Kidney (tissue), 14 donors: ENCODE data around the gene GRK1. TPM values are rescaled to one million over a fixed set of nuclear protein-coding genes. Genes with fewer than 3 reads are reported as not detected.
A peak's percentile ranks its signal among the peaks of the same experiment; 100 is the strongest.

Experiments used
- DNase-seq, 5 donors: peaks; one replicate each; pipeline ENCODE4 v3.0.0-alpha.2; 2013 to 2020
- FAIRE-seq: peaks from 2 replicates; lab custom pipeline; 2012; peaks lifted over from hg19 to GRCh38; lab: Jason Lieb, UNC
- H3K27ac ChIP-seq, 2 donors: one replicate each; pipeline ENCODE4 v1.7.0; 2013; ENCODE audit warnings: low read depth in 2 of 2, low read length in 2 of 2, inconsistent platforms in 1 of 2
- H3K27me3 ChIP-seq: one replicate; pipeline ENCODE4 v1.7.1; 2013; ENCODE audit warnings: low read length, inconsistent platforms; ENCODE audit not compliant: control insufficient read depth, insufficient read depth
- H3K36me3 ChIP-seq, 3 donors: one replicate each; pipeline versions ENCODE4 v1.7.0 to v1.7.1; 2013; ENCODE audit warnings: low read length in 3 of 3, control low read depth in 1 of 3, inconsistent platforms in 1 of 3; ENCODE audit not compliant: insufficient read depth in 3 of 3, control insufficient read depth in 2 of 3
- H3K4me1 ChIP-seq, 3 donors: one replicate each; pipeline versions ENCODE4 v1.7.0 to v1.7.1; 2013; ENCODE audit warnings: low read length in 3 of 3, inconsistent platforms in 1 of 3, low read depth in 1 of 3; ENCODE audit not compliant: control insufficient read depth in 2 of 3, insufficient read depth in 2 of 3
- H3K4me3 ChIP-seq, 3 donors: one replicate each; pipeline versions ENCODE4 v1.7.0 to v1.8.1; 2013; ENCODE audit warnings: low read length in 3 of 3, control low read depth in 1 of 3, inconsistent platforms in 1 of 3
- H3K9ac ChIP-seq, 3 donors: one replicate each; pipeline versions ENCODE4 v1.7.0 to v1.7.1; 2013; ENCODE audit warnings: low read length in 3 of 3, control low read depth in 1 of 3, inconsistent platforms in 1 of 3
- H3K9me3 ChIP-seq, 3 donors: one replicate each; pipeline versions ENCODE4 v1.7.0 to v1.7.1; 2013; ENCODE audit warnings: low read length in 3 of 3, control low read depth in 1 of 3, inconsistent platforms in 1 of 3; ENCODE audit not compliant: control insufficient read depth in 2 of 3, insufficient read depth in 1 of 3
- CTCF ChIP-seq: IDR thresholded peaks from 3 replicates; pipeline ENCODE4 v1.5.1; 2012; ENCODE audit warnings: mild to moderate bottlenecking, moderate library complexity, borderline replicate concordance; ENCODE audit not compliant: insufficient read depth; ENCODE audit errors: extremely low read depth
- intact Hi-C: fragments of 100-400 bp; cut with DNase I; formaldehyde crosslinking; loops from one replicate; pipeline ENCODE4 v1.11.1; 2022
- polyA plus RNA-seq: library from polyadenylated mRNA; stranded (reverse); fragments of 350-450 nt; fragmentation: Illumina TruSeq; extraction: RNeasy Lipid Tissue Mini Kit (QIAGEN cat#74804); gene quantifications from one replicate; pipeline ENCODE4 v1.2.3, GENCODE V29; 2014; ENCODE audit warnings: low read depth, low replicate concordance; ENCODE audit not compliant: insufficient read depth
- total RNA-seq: library from RNA; stranded (reverse); fragmentation: NEBNext Ultra II Directional; extraction: Animal tissue kit (Norgen Biotek cat#: 25700); gene quantifications from one replicate; pipeline ENCODE4 v1.2.1, GENCODE V29; 2021
- donor health status: control.
- donor health status: control.
- donor health status: control.
- donor health status: control.
- donor health status: control.
- donor health status: DM: yes; HTN: yes; CAD: no.
- donor health status: Normal renal cell carcinoma (clear cell type).

GRK1 gene
- total and polyA plus RNA-seq, 2 donors from 2014 or later = not detected

GRCh38 chr13:113669231-113669754 lies 2.3 kb downstream of the GRK1 start:
- Histone ChIP-seq H3K27me3 (no peaks in the 10 kb centered on the region), H3K36me3 (no peaks in the 10 kb centered on the region), H3K4me1 (peaks cover 0 to 2% (median 0%) of the 10 kb centered on the region in 3 donors), H3K9me3 (peaks cover 0 to 3% (median 0%) of the 10 kb centered on the region in 3 donors), H3K4me3 (no peak overlapping the region), H3K9ac (no peak overlapping the region), H3K27ac (no peak overlapping the region)
- peak in 2 of 5 donors; percentile 34 to 66 for DNase-seq
- intact Hi-C loops = no loop called here
- FAIRE-seq = no peak
- TF ChIP-seq CTCF = no peak

GRCh38 chr13:113669755-113670341 lies 2.8 kb downstream of the GRK1 start:
- no peak overlapping the region for H3K9ac ChIP-seq
- FAIRE-seq (no peak), DNase-seq (peak in 2 of 5 donors; percentile 47 to 73)
- H3K4me3 ChIP-seq = no peak overlapping the region
- no peaks in the 10 kb centered on the region for H3K27me3 ChIP-seq
- H3K4me1 ChIP-seq = no peaks in the 10 kb centered on the region
- H3K27ac ChIP-seq = no peak overlapping the region
- H3K9me3 ChIP-seq = peaks cover 0 to 3% (median 0%) of the 10 kb centered on the region in 3 donors
- TF ChIP-seq CTCF = no peak
- intact Hi-C loops = no loop called here
- no peaks in the 10 kb centered on the region for H3K36me3 ChIP-seq

- no peaks in the 10 kb centered on the region for H3K4me1 ChIP-seq
- H3K9me3 ChIP-seq = peaks cover 0 to 3% (median 0%) of the 10 kb centered on the region in 3 donors
- H3K4me3 ChIP-seq = no peak overlapping the region
- H3K27me3 ChIP-seq = no peaks in the 10 kb centered on the region
- H3K27ac ChIP-seq = no peak overlapping the region
- intact Hi-C loops = no loop called here
- TF ChIP-seq CTCF = no peak
- FAIRE-seq = no peak
- peak in 2 of 5 donors; percentile 27 to 45 for DNase-seq
- H3K9ac ChIP-seq = no peak overlapping the region
- no peaks in the 10 kb centered on the region for H3K36me3 ChIP-seq
Observed at GRCh38 chr13:113670541-113670940, 3.5 kb downstream of the GRK1 start.
